Activated T-helper 2 cell treated with anti-CD3 and anti-CD28 coated beads, Interferon-gamma antibody, Interleukin-2, Interleukin-4, amounts not matched to agents 10 μg/mL and 5 μg/mL and 100 μg/mL, durations not matched to agents 14 hours and 24 hours and 36 hours (primary cell): ENCODE results near the gene NPR1. TPM values are rescaled to one million over a fixed set of nuclear protein-coding genes. Genes with fewer than 3 reads are reported as not detected.
"Not testable (repeated sequence)": the region's sequence is repeated elsewhere in the genome, so short reads cannot be mapped to it uniquely, and the experiment has no call there.

Source experiments
- DNase-seq: peaks from one replicate; pipeline ENCODE4 v3.0.0; 2021; ENCODE audit warnings: low spot score
- H3K27ac Mint-ChIP-seq: one replicate; pipeline ENCODE4 v1.8.0; 2021; ENCODE audit warnings: mixed read lengths
- H3K27me3 Mint-ChIP-seq: one replicate; pipeline ENCODE4 v1.8.0; 2021; ENCODE audit warnings: low read depth, mixed read lengths
- H3K36me3 Mint-ChIP-seq: one replicate; pipeline ENCODE4 v1.8.0; 2021; ENCODE audit warnings: low read depth, mixed read lengths
- H3K4me1 Mint-ChIP-seq: one replicate; pipeline ENCODE4 v1.8.0; 2021; ENCODE audit warnings: low read depth, mixed read lengths
- H3K4me3 Mint-ChIP-seq: one replicate; pipeline ENCODE4 v1.8.0; 2021; ENCODE audit warnings: low read depth, mild to moderate bottlenecking, moderate library complexity, mixed read lengths
- H3K9me3 Mint-ChIP-seq: one replicate; pipeline ENCODE4 v1.8.0; 2021; ENCODE audit warnings: mixed read lengths
- intact Hi-C: fragments of 100-400 bp; cut with micrococcal nuclease; formaldehyde crosslinking; loops from one replicate; pipeline ENCODE4 v1.15.1; 2023
- total RNA-seq: library from RNA; stranded (reverse); gene quantifications from 2 replicates; pipeline ENCODE4 v1.2.3, GENCODE V29; 2022

Gene NPR1
- total RNA-seq, 1 donor from 2014 or later: not detected

DNA sequence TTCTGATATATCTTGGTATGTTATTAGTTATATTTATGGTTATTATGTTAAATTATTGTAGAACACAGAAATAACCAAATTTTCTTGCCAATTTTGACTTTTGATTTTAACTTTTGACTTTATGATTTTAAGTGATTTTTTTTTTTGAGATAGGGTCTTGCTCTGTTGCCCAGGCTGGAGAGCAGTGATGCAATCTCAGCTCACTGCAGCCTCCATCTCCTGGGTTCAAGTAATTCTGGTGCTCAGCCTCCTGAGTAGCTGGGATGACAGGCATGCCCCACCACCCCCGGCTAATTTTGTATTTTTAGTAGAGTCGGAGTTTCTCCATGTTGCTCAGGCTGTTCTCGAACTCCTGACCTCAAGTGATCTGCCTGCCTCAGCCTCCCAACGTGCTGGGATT, 46.1 kb downstream of the NPR1 start:
- not testable (repeated sequence) for H3K4me3 Mint-ChIP-seq, DNase-seq, H3K27me3 Mint-ChIP-seq, H3K27ac Mint-ChIP-seq, H3K36me3 Mint-ChIP-seq, H3K9me3 Mint-ChIP-seq
- H3K4me1 Mint-ChIP-seq: peaks cover 17% of the 10 kb centered on the region
- intact Hi-C loops: loop anchor here (5.0 kb wide), 1 partner anchor 52 kb away; the partner anchor contains the start of gene ILF2

- H3K27ac Mint-ChIP-seq: peak within 1 kb of the TSS; percentile 94
- intact Hi-C loops: loop anchor here (5.0 kb wide), 1 partner anchor 55 kb away; the partner anchor contains the start of gene ILF2
- H3K27me3 Mint-ChIP-seq: no peaks in the 10 kb centered on the region
- H3K4me1 Mint-ChIP-seq: peaks cover 31% of the 10 kb centered on the region
- DNase-seq: peak; percentile 100
- H3K9me3 Mint-ChIP-seq: no peaks in the 10 kb centered on the region
- peak within 1 kb of the TSS; percentile 95 for H3K4me3 Mint-ChIP-seq
- H3K36me3 Mint-ChIP-seq: peaks cover 22% of the 10 kb centered on the region
These were observed 49.2 kb downstream of the NPR1 start, which contains the start of gene INTS3 for GRCh38 chr1:153727463-153728304. Gene INTS3 (plus strand): TSS chr1:153728050. CDS start chr1:153728635, 585 bp downstream.

DNA sequence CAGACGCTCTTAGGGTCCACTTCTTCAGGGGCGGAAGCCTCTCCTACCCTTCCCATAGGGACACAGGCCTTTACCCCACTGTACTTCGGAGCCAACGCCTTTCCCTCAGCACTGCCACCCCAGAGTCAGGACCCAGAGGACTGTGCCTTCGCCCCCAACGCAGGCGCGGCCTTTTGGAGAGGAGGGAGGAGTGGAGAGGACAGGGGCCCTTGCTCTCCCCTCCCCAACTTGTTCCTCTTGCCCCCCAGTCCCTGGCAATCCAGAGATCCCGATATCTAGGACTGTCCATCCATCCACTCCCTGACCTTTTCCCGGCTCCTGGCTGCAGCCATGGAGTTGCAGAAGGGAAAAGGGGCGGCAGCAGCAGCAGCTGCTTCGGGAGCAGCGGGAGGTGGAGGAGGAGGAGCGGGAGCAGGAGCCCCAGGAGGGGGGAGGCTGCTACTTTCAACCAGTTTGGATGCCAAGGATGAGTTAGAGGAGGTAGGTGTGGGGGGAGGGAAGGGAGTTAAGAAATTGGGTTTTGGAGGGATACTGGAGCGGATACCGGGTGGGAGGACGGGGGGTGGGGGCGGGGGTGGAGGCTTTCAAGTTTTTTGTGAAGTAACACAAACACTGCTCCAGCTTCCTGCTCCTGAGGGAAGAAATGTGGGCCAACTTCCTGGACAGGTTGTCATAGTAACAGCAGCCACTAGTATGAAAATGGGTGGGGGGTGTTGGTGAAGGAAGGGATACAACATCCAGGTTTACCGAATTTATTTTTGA, 50.0 kb downstream of the NPR1 start:
- peaks cover 26% of the 10 kb centered on the region for H3K4me1 Mint-ChIP-seq
- intact Hi-C loops: loop anchor here (5.0 kb wide), 1 partner anchor 56 kb away; the partner anchor contains the start of gene ILF2
- H3K9me3 Mint-ChIP-seq: no peaks in the 10 kb centered on the region
- peak overlapping the region; percentile 94 for H3K27ac Mint-ChIP-seq
- H3K36me3 Mint-ChIP-seq: peaks cover 22% of the 10 kb centered on the region
- peak; percentile 20 for DNase-seq
- no peaks in the 10 kb centered on the region for H3K27me3 Mint-ChIP-seq
- H3K4me3 Mint-ChIP-seq: peak overlapping the region; percentile 95

DNA sequence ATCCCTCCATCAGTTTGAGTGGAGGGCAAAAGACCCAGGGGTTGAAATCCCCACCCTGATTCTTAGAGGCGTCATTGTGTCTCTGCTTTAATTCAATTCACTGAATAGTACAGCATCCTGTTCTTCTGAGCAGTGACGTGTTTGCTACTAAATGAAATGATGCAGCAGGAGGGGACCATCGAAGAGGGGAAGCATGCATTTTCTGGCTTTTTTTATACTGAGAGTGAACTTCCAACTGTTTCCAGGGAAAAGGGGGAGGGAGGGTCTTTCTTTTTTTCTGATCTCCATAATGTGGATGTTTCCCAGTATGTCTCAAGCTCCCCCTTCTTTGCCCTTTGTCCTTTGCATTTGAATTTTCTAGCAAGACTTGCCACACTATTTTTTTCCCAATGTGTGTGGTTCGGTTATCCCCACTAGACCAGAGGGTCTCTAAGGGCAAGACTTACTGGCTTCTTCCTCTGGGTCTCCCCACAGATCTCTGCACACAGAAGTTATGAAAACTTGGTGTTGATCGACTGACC, 52.0 kb downstream of the NPR1 start:
- peaks cover 32% of the 10 kb centered on the region for H3K4me1 Mint-ChIP-seq
- peaks cover 28% of the 10 kb centered on the region for H3K36me3 Mint-ChIP-seq
- no peak overlapping the region for H3K4me3 Mint-ChIP-seq
- DNase-seq: no peak
- intact Hi-C loops: no loop called here
- no peaks in the 10 kb centered on the region for H3K9me3 Mint-ChIP-seq
- no peak overlapping the region for H3K27ac Mint-ChIP-seq
- H3K27me3 Mint-ChIP-seq: no peaks in the 10 kb centered on the region

- H3K27me3 Mint-ChIP-seq: no peaks in the 10 kb centered on the region
- no peak overlapping the region for H3K4me3 Mint-ChIP-seq
- DNase-seq: no peak
- intact Hi-C loops: no loop called here
- H3K9me3 Mint-ChIP-seq: no peaks in the 10 kb centered on the region
- H3K27ac Mint-ChIP-seq: no peak overlapping the region
- H3K4me1 Mint-ChIP-seq: peaks cover 28% of the 10 kb centered on the region
- H3K36me3 Mint-ChIP-seq: peaks cover 36% of the 10 kb centered on the region
These were observed 55.5 kb downstream of the NPR1 start for GRCh38 chr1:153733970-153734369.

- H3K27ac Mint-ChIP-seq: no peak overlapping the region
- peaks cover 24% of the 10 kb centered on the region for H3K4me1 Mint-ChIP-seq
These were observed 56.1 kb downstream of the NPR1 start for GRCh38 chr1:153734396-153735089.

DNA sequence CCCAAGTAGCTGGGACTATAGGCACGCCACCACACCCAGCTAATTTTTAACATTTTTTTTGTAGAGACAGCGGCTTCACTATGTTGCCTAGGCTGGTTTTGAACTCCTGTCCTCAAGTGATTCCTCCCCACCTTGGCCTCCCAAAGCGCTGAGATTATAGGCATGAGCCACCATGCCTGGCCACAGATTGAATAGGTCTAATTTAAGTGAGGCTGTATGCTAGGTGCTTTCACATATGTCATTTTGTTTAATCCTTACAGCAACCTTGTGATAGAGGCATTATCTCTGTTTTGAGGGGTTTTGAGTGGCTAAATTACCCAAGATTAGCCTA, 56.6 kb downstream of the NPR1 start:
- Mint-ChIP-seq H3K9me3 (no peaks in the 10 kb centered on the region), H3K4me1 (peaks cover 19% of the 10 kb centered on the region), H3K27me3 (no peaks in the 10 kb centered on the region), H3K36me3 (peaks cover 28% of the 10 kb centered on the region), H3K4me3 (no peak overlapping the region), H3K27ac (no peak overlapping the region)
- DNase-seq: no peak
- intact Hi-C loops: no loop called here

More at GRCh38 chr1:153734396-153735089, 56.1 kb downstream of the NPR1 start:
- Mint-ChIP-seq H3K36me3 (peaks cover 32% of the 10 kb centered on the region), H3K4me3 (no peak overlapping the region), H3K9me3 (no peaks in the 10 kb centered on the region), H3K27me3 (no peaks in the 10 kb centered on the region)
- intact Hi-C loops: no loop called here
- no peak for DNase-seq

DNA sequence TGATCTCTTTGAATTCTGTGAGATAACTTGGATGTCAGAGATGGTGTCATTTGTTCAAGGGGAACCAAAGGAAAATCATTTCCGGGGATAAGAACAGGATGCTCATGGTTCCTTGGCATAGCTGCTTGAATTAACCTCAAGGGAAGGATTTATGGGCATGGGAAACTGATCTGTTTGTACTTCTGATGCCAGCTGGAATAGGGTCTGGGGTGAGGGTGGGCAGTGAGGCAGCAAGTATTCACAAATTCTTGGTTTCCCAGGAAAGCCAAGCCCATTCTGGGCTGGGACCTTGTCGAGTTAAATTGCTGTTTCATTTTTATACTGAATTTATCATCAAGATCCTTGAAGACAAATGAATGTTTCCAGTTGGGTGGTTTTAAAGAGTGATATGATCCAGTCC, 63.5 kb downstream of the NPR1 start:
- no peaks in the 10 kb centered on the region for H3K9me3 Mint-ChIP-seq
- intact Hi-C loops: no loop called here
- peak overlapping the region; percentile 13 for H3K27ac Mint-ChIP-seq
- H3K4me1 Mint-ChIP-seq: peaks cover 21% of the 10 kb centered on the region
- no peak for DNase-seq
- no peak overlapping the region for H3K4me3 Mint-ChIP-seq
- peaks cover 54% of the 10 kb centered on the region for H3K36me3 Mint-ChIP-seq
- H3K27me3 Mint-ChIP-seq: no peaks in the 10 kb centered on the region

DNA sequence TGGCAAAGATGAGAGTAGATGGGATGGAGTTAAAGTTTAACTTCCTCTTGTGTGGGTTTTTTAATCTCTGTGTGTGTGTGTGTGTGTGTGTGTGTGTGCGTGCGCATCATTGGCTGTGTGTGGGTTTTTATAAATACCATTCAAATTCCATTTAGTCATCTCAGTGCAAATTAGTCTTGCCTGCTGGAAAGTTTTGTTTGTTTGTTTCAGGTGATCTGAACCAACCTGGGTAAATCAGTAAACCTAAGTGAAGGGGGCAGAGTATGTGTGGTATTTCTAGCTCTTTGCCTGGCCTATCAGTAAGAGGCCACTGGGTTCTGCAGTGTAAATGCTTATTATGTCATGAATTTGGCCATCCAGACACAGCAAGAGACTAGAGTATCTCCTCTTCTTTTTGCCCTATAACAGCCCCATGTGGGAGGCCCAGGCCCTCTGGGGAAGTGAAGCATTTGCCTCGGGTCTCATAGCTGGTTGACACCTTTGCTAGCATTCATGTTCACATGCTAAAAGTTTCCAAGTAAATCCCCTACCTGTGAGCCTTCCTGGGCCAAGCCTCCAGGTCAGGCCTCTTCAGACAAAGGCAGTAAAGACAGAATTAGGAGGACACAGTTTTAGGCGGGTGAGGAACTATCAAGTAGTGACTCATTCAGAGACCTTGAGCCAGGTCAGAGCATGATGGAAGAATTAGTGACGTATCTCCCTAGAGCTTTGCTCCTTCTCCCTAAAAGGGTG, 64.1 kb downstream of the NPR1 start:
- intact Hi-C loops: no loop called here
- Mint-ChIP-seq H3K36me3 (peaks cover 55% of the 10 kb centered on the region), H3K9me3 (no peaks in the 10 kb centered on the region), H3K4me1 (peaks cover 19% of the 10 kb centered on the region), H3K27me3 (no peaks in the 10 kb centered on the region), H3K27ac (peak overlapping the region; percentile 13), H3K4me3 (no peak overlapping the region)
- DNase-seq: no peak

Other genes starting within 250 kb of the NPR1 start
- gene S100A7, start 218.0 kb upstream of the NPR1 start, total RNA-seq: not detected in 2 replicates
- gene S100A6, start 142.7 kb upstream of the NPR1 start, total RNA-seq: 209 and 229 TPM in 2 replicates
- 1.8 and 2.4 TPM in 2 replicates for gene S100A5, start 137.8 kb upstream of the NPR1 start, total RNA-seq
- gene S100A4, start 132.9 kb upstream of the NPR1 start, total RNA-seq: 175 and 181 TPM in 2 replicates
- not detected in 2 replicates for gene S100A3, start 129.4 kb upstream of the NPR1 start, total RNA-seq
- 0.44 and 0.75 TPM in 2 replicates for gene S100A2, start 112.8 kb upstream of the NPR1 start, total RNA-seq
- gene S100A16, start 65.6 kb upstream of the NPR1 start, total RNA-seq: not detected in 2 replicates
- not detected in 2 replicates for gene S100A14, start 62.4 kb upstream of the NPR1 start, total RNA-seq
- gene S100A13, start 51.2 kb upstream of the NPR1 start, total RNA-seq: 3.9 and 4.0 TPM in 2 replicates
- not detected in 2 replicates for gene S100A1, start 50.3 kb upstream of the NPR1 start, total RNA-seq
- 94.6 and 98.7 TPM in 2 replicates for gene CHTOP, start 44.6 kb upstream of the NPR1 start, total RNA-seq
- gene SNAPIN, start 20.0 kb upstream of the NPR1 start, total RNA-seq: 32.8 and 33.1 TPM in 2 replicates
- 352 and 358 TPM in 2 replicates for gene ILF2, start 7.7 kb upstream of the NPR1 start, total RNA-seq
- gene INTS3, start 49.4 kb downstream of the NPR1 start, total RNA-seq: 53.8 and 54.0 TPM in 2 replicates
- 11.5 and 13.7 TPM in 2 replicates for gene SLC27A3, start 96.7 kb downstream of the NPR1 start, total RNA-seq
- gene GATAD2B, start 244.3 kb downstream of the NPR1 start, total RNA-seq: 70.0 and 70.2 TPM in 2 replicates